Stimulated activated naive CD4-positive, alpha-beta T cell (primary cell): Measurements from ENCODE around the gene POLD1.

Experiments
- DNase-seq, 6 experiments: peaks; one replicate each; lab custom pipeline; 2025; lab: John Stamatoyannopoulos, UW

The POLD1 gene

GRCh38 chr19:50466706-50467039 lies 82.5 kb downstream of the POLD1 start:
- DNase-seq, result no peak

- no peak for DNase-seq
Measured at GRCh38 chr19:50467566-50467965, 83.4 kb downstream of the POLD1 start.
